Keratinocyte (primary cell): ENCODE measurements around the gene CNTRL. TPM values are rescaled to one million over a fixed set of nuclear protein-coding genes. Genes with fewer than 3 reads are reported as not detected.

ENCODE experiments used
- DNase-seq: peaks from one replicate; pipeline ENCODE4 v3.0.0-alpha.2; 2011; ENCODE audit warnings: low read depth, missing footprints, low spot score
- FAIRE-seq: peaks from 2 replicates; lab custom pipeline; 2011; peaks lifted over from hg19 to GRCh38; lab: Jason Lieb, UNC
- H2AFZ ChIP-seq: 2 replicates; pipeline ENCODE4 v1.6.0; 2012; ENCODE audit warnings: low read length, control low read depth, inconsistent platforms; ENCODE audit not compliant: control insufficient read depth
- H3K27ac ChIP-seq: 2 replicates; pipeline ENCODE4 v1.5.1; 2011; ENCODE audit warnings: low read length; ENCODE audit not compliant: control insufficient read depth, insufficient read depth
- H3K27me3 ChIP-seq: 3 replicates; pipeline ENCODE4 v1.6.0; 2011; ENCODE audit warnings: low read length; ENCODE audit not compliant: control insufficient read depth, insufficient read depth; ENCODE audit errors: extremely low read depth
- H3K36me3 ChIP-seq, 2 experiments: 2 replicates in 1 of 2; 3 replicates in 1 of 2; pipeline ENCODE4 v1.5.1; 2011; ENCODE audit warnings: low read length in 2 of 2, mild to moderate bottlenecking in 1 of 2; ENCODE audit not compliant: control insufficient read depth in 2 of 2, insufficient read depth in 2 of 2; ENCODE audit errors: extremely low read depth in 1 of 2
- H3K4me1 ChIP-seq: 3 replicates; pipeline ENCODE4 v1.5.1; 2011; ENCODE audit warnings: low read length; ENCODE audit not compliant: control insufficient read depth, insufficient read depth; ENCODE audit errors: extremely low read depth
- H3K4me2 ChIP-seq: 3 replicates; pipeline ENCODE4 v1.6.0; 2011; ENCODE audit warnings: low read depth, low read length; ENCODE audit not compliant: control insufficient read depth, insufficient read depth; ENCODE audit errors: extremely low read depth
- H3K4me3 ChIP-seq, 3 experiments: fragments of 200-600 bp in 1 of 3; sonication (generic) in 1 of 3; 2 replicates in 2 of 3; 3 replicates in 1 of 3; pipeline ENCODE4 v1.5.1; 2011 to 2016; ENCODE audit warnings: low read length in 3 of 3, mild to moderate bottlenecking in 3 of 3, control low read depth in 2 of 3, inconsistent platforms in 1 of 3, low read depth in 1 of 3, mixed read lengths in 1 of 3, mixed run types in 1 of 3, moderate library complexity in 1 of 3; ENCODE audit not compliant: control insufficient read depth in 2 of 3, insufficient read depth in 2 of 3; ENCODE audit errors: extremely low read depth in 1 of 3
- H3K79me2 ChIP-seq: 2 replicates; pipeline ENCODE4 v1.6.0; 2012; ENCODE audit warnings: low read length; ENCODE audit not compliant: control insufficient read depth, insufficient read depth
- H3K9ac ChIP-seq: 3 replicates; pipeline ENCODE4 v1.6.0; 2011; ENCODE audit warnings: low read length; ENCODE audit not compliant: control insufficient read depth, insufficient read depth; ENCODE audit errors: extremely low read depth
- H3K9me1 ChIP-seq: 3 replicates; pipeline ENCODE4 v1.6.0; 2011; ENCODE audit warnings: low read length; ENCODE audit not compliant: control insufficient read depth, insufficient read depth; ENCODE audit errors: extremely low read depth
- H3K9me3 ChIP-seq: 2 replicates; pipeline ENCODE4 v1.5.1; 2012; ENCODE audit warnings: low read depth, low read length; ENCODE audit not compliant: control insufficient read depth
- H4K20me1 ChIP-seq: 3 replicates; pipeline ENCODE4 v1.6.0; 2011; ENCODE audit warnings: low read length; ENCODE audit not compliant: control insufficient read depth, insufficient read depth; ENCODE audit errors: extremely low read depth
- CTCF ChIP-seq, 3 experiments: IDR thresholded peaks in 1 of 3; conservative IDR thresholded peaks in 1 of 3; optimal IDR thresholded peaks in 1 of 3; 2 replicates in 2 of 3; 3 replicates in 1 of 3; pipeline versions ENCODE3 to v1.5.1; 2011; ENCODE audit warnings: low read length in 3 of 3, mild to moderate bottlenecking in 3 of 3, moderate library complexity in 2 of 3, control low read depth in 1 of 3, inconsistent platforms in 1 of 3; ENCODE audit not compliant: insufficient read depth in 2 of 3; ENCODE audit errors: extremely low read depth in 1 of 3
- EZH2 ChIP-seq: IDR thresholded peaks from one replicate; pipeline ENCODE4 v1.6.1; 2012; ENCODE audit warnings: inconsistent platforms, mild to moderate bottlenecking, low read length, moderate library complexity
- dilution Hi-C: fragments of 300-500 bp; cut with MboI; formaldehyde crosslinking; loops from one replicate; pipeline ENCODE4 v1.7.0; 2020; ENCODE audit warnings: low sequenced_read_pairs; ENCODE audit not compliant: extremely low pct_ligation_motif_present
- polyA plus RNA-seq, 5 experiments: library from polyadenylated mRNA; depleted of rRNA in 3 of 5; stranded (reverse) in 3 of 5; stranded (forward) in 1 of 5; unstranded in 1 of 5; fragments of >200 nt; gene quantifications; 1 replicate in 1 of 5; 2 replicates in 3 of 5; 3 replicates in 1 of 5; pipeline versions ENCODE4 v1.2.1 to v1.2.3, GENCODE V29; 2011 to 2012; ENCODE audit warnings: missing spikeins in 2 of 5, low read depth in 1 of 5, low replicate concordance in 1 of 5

CNTRL gene
- polyA plus RNA-seq, 1 donor (not counting 4 experiments of a cell fraction or from before 2014, with no cell fraction given): 5.3 TPM

GRCh38 chr9:121220996-121221663 lies 146.4 kb downstream of the CNTRL start:
- Histone ChIP-seq H3K27ac (no peak overlapping the region), H3K27me3 (no peaks in the 10 kb centered on the region), H3K9ac (no peak overlapping the region), H2AFZ (no peak overlapping the region), H3K9me1 (no peaks in the 10 kb centered on the region), H3K79me2 (no peaks in the 10 kb centered on the region), H3K4me2 (no peak overlapping the region), H4K20me1 (no peaks in the 10 kb centered on the region), H3K4me1 (peaks cover 5% of the 10 kb centered on the region), H3K36me3 (no peaks in the 10 kb centered on the region), H3K9me3 (no peaks in the 10 kb centered on the region), H3K4me3 (no peak overlapping the region)
- dilution Hi-C loops: no loop called here
- DNase-seq: no peak
- FAIRE-seq: no peak
- TF ChIP-seq CTCF (optimal IDR thresholded peaks at IDR 0.05 in 1 of 3, IDR thresholded peaks at IDR 0.05 in 1 of 3, conservative IDR thresholded peaks at IDR 0.05 in 1 of 3; ENCODE audit: extremely low read depth in 1 of 3, insufficient read depth in 2 of 3, low read length in 3 of 3) (no peak), EZH2 (no peak)

DNA sequence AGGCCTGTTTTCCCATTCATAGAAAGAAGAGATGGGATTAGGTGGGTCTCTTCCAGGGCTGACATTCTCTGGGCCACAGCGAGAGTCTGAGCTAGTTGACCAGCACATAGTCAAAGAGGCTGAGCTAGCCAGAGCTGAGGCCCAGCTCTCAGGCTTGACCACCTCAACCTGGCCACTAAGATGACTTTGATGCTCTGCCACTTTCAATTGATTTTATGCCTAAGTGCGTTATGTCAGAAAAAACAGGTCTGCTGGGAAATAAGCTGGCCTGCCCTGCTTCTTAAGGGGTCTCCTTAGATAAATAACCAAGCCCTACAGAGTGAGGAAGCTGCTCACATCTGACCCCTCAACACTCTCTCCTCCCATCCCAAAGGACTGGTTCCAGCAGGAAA lies 146.9 kb downstream of the CNTRL start:
- dilution Hi-C loops: no loop called here
- H3K4me3 ChIP-seq: no peak overlapping the region
- H3K4me1 ChIP-seq: peaks cover 8% of the 10 kb centered on the region

More for the DNA sequence above, 146.9 kb downstream of the CNTRL start:
- Histone ChIP-seq H3K27ac (no peak overlapping the region), H3K9ac (no peak overlapping the region), H3K27me3 (no peaks in the 10 kb centered on the region), H3K9me3 (no peaks in the 10 kb centered on the region), H3K36me3 (no peaks in the 10 kb centered on the region), H3K79me2 (no peaks in the 10 kb centered on the region), H4K20me1 (no peaks in the 10 kb centered on the region), H2AFZ (no peak overlapping the region), H3K9me1 (no peaks in the 10 kb centered on the region), H3K4me2 (no peak overlapping the region)
- DNase-seq (no peak), FAIRE-seq (no peak)
- TF ChIP-seq EZH2 (no peak), CTCF (optimal IDR thresholded peaks at IDR 0.05 in 1 of 3, IDR thresholded peaks at IDR 0.05 in 1 of 3, conservative IDR thresholded peaks at IDR 0.05 in 1 of 3; ENCODE audit: extremely low read depth in 1 of 3, insufficient read depth in 2 of 3, low read length in 3 of 3) (no peak)
